ENCODE data around the gene JAG1. TPM values are rescaled to one million over a fixed set of nuclear protein-coding genes. Genes with fewer than 3 reads are reported as not detected.

JAG1 gene
- total and polyA plus RNA-seq, 9 of the 15 experiments (the other 6 are each of a cell fraction or from before 2014, with no cell fraction given): 0.04 to 0.40 (median 0.07) TPM

GRCh38 chr20:10671221-10671918, 2.4 kb downstream of the JAG1 start:
- no peaks in the 10 kb centered on the region for H4K20me1 ChIP-seq (replicated peaks; ENCODE audit: control insufficient read depth, insufficient read depth, low read length)
- no TSS peak for BruUV-seq (replicated peaks)
- POLR2A ChIA-PET: no interaction called here
- no peak overlapping the region for H3K4me3 ChIP-seq
- H3K9ac ChIP-seq (ENCODE audit: insufficient read depth in 1 of 2, low read depth in 2 of 2, low read length in 2 of 2): no peak overlapping the region
- intact Hi-C loops (cut with micrococcal nuclease) (no loop called here), in situ Hi-C loops (cut with MboI) (no loop called here)
- no peaks in the 10 kb centered on the region for H3K79me2 ChIP-seq (ENCODE audit: control insufficient read depth, insufficient read depth, low read length)
- no peaks in the 10 kb centered on the region for H3K9me3 ChIP-seq (replicated peaks; ENCODE audit: control insufficient read depth, insufficient read depth, low read depth, low read length)
- CTCF ChIA-PET (ENCODE audit: low intra/inter-chr PET ratio): no interaction called here
- H3K27me3 ChIP-seq (ENCODE audit: control insufficient read depth in 2 of 2, insufficient read depth in 2 of 2, low read length in 2 of 2): peaks cover 3 to 39% of the 10 kb centered on the region in 2 experiments
- DNase-seq (ENCODE audit: extremely low read depth in 1 of 4, low spot score in 3 of 4): peak; percentile 23 to 35 (median 24)
- H3K36me3 ChIP-seq (ENCODE audit: control insufficient read depth, insufficient read depth, low read length): no peaks in the 10 kb centered on the region
- no peak for FAIRE-seq
- ATAC-seq: peak; percentile 9; the same call in 1 of the 3 replicates
- H3K27ac ChIP-seq (ENCODE audit: extremely low read depth, low read depth, low read length): no peak overlapping the region
- H3K9me1 ChIP-seq (ENCODE audit: control insufficient read depth, insufficient read depth, low read length): no peaks in the 10 kb centered on the region
- H2AFZ ChIP-seq (ENCODE audit: low read depth, low read length): no peak overlapping the region
- H3K4me2 ChIP-seq (ENCODE audit: insufficient read depth, low read length): no peak overlapping the region
- H3K4me1 ChIP-seq (replicated peaks in 1 of 2; ENCODE audit: control insufficient read depth in 2 of 2, insufficient read depth in 2 of 2, low read length in 2 of 2): peaks cover 0 to 35% of the 10 kb centered on the region in 2 experiments; a peak in 2 of 5 replicates
- WGBS (ENCODE audit: insufficient coverage, low coverage, missing lambda C conversion rate): 4% methylated on average over 7 of the region's 13 CpGs
- no peak for TF ChIP-seq FOXO4 (CRISPR knock-in tag; IDR thresholded peaks at IDR 0.05)
- peak in 1 of 2 experiments; percentile 18 for TF ChIP-seq E2F6 (IDR thresholded peaks at IDR 0.05; ENCODE audit: borderline replicate concordance in 1 of 2, extremely low read depth in 1 of 2, insufficient read depth in 1 of 2, insufficient read length in 1 of 2, low read depth in 1 of 2, low read length in 1 of 2, poor library complexity in 1 of 2, severe bottlenecking in 1 of 2)
- peak; percentile 43; the same call in 1 of the 2 replicates for TF ChIP-seq USF2 (CRISPR knock-in tag; IDR thresholded peaks at IDR 0.05)
- no peak for TF ChIP-seq HDAC2 (IDR thresholded peaks at IDR 0.05)
- no peak for TF ChIP-seq ZMIZ1 (IDR thresholded peaks at IDR 0.05; ENCODE audit: low read depth in 2 of 2, low read length in 2 of 2)
- 0 out of 4 replicates have a peak, but pooled peaks have one; percentile 30 to 44 for TF ChIP-seq MNT (conservative IDR thresholded peaks at IDR 0.05)
- TF ChIP-seq DACH1 (IDR thresholded peaks at IDR 0.05; ENCODE audit: partially characterized antibody): no peak
- no peak for TF ChIP-seq CHD4 (IDR thresholded peaks at IDR 0.05; ENCODE audit: insufficient read depth, insufficient replicate concordance, low read depth, low read length, poor library complexity, severe bottlenecking)
- no peak for TF ChIP-seq RBM22 (IDR thresholded peaks at IDR 0.05; ENCODE audit: low read depth, low read length, poor library complexity, severe bottlenecking)

Measured in K562 (cell line).